Stomach (tissue), 9 donors: ENCODE data around the gene RAB1B. TPM values are rescaled to one million over a fixed set of nuclear protein-coding genes. Genes with fewer than 3 reads are reported as not detected.
"Not testable (repeated sequence)": the region's sequence is repeated elsewhere in the genome, so short reads cannot be mapped to it uniquely, and the experiment has no call there.

Experiments
- DNase-seq, 2 donors: peaks; one replicate each; pipeline versions ENCODE4 v3.0.0 to v3.0.0-alpha.2; 2013 to 2019
- H3K27ac ChIP-seq, 5 donors: fragments of 200-600 bp in 4 of 5; sonication (generic) in 4 of 5; one replicate each; pipeline ENCODE4 v1.5.1; 2013 to 2019; ENCODE audit warnings: mild to moderate bottlenecking in 1 of 5, moderate library complexity in 1 of 5
- H3K27me3 ChIP-seq, 3 donors: fragments of 200-600 bp; sonication (generic); one replicate each; pipeline ENCODE4 v1.5.1; 2017 to 2019; ENCODE audit warnings: mixed run types in 1 of 3
- H3K36me3 ChIP-seq, 4 donors: fragments of 200-600 bp; sonication (generic); 1 replicate in 3 of 4; 2 replicates in 1 of 4; pipeline ENCODE4 v1.5.1; 2016 to 2019
- H3K4me1 ChIP-seq, 4 donors: fragments of 200-600 bp; sonication (generic); one replicate each; pipeline ENCODE4 v1.5.1; 2016 to 2019
- H3K4me3 ChIP-seq, 4 donors: fragments of 200-600 bp; sonication (generic) in 3 of 4; one replicate each; pipeline ENCODE4 v1.5.1; 2016 to 2019; ENCODE audit warnings: mild to moderate bottlenecking in 1 of 4
- H3K9me3 ChIP-seq, 4 donors: fragments of 200-600 bp; sonication (generic); one replicate each; pipeline ENCODE4 v1.5.1; 2016 to 2019
- CTCF ChIP-seq, 7 experiments: fragments of 450-650 bp in 4 of 7; fragments of 200-600 bp in 3 of 7; sonication (generic) in 3 of 7; IDR thresholded peaks; one replicate each; pipeline ENCODE4 v1.5.1; 2016 to 2019; ENCODE audit warnings: antibody characterized with exemption in 7 of 7, control low read depth in 2 of 7, mild to moderate bottlenecking in 1 of 7
- EP300 ChIP-seq: sonication (generic); formaldehyde crosslinking; IDR thresholded peaks from one replicate; pipeline ENCODE4 v1.6.1; 2017; ENCODE audit warnings: antibody characterized with exemption
- POLR2A ChIP-seq, 4 donors: fragments of 450-650 bp; IDR thresholded peaks; one replicate each; pipeline ENCODE4 v1.6.1; 2016; ENCODE audit warnings: antibody characterized with exemption in 4 of 4, control low read depth in 2 of 4, mild to moderate bottlenecking in 1 of 4, moderate library complexity in 1 of 4
- POLR2AphosphoS5 ChIP-seq, 3 donors: sonication (generic); formaldehyde crosslinking; IDR thresholded peaks; one replicate each; pipeline ENCODE4 v1.6.1; 2016; ENCODE audit warnings: antibody characterized with exemption in 3 of 3
- WGBS, 5 donors: extraction: QIAGEN DNeasy Blood & Tissue Kit in 3 of 5; methylation state at CpG; one replicate each; pipeline versions ENCODE4 v1.1.5 to v1.1.7; 2013 to 2018; 5-methylcytosine and 5-hydroxymethylcytosine counted together
- intact Hi-C: fragments of 100-400 bp; cut with DNase I; formaldehyde crosslinking; loops from one replicate; pipeline ENCODE4 v1.15.1; 2023; ENCODE audit warnings: low total_unique reads
- polyA plus RNA-seq, 3 donors: library from polyadenylated mRNA; stranded (reverse); fragments of 200-250 nt; gene quantifications; one replicate each; pipeline ENCODE4 v1.2.3, GENCODE V29; 2013
- total RNA-seq, 5 donors: library from RNA; depleted of rRNA; stranded (reverse); fragments of >200 nt; gene quantifications; one replicate each; pipeline versions ENCODE4 v1.1.0 to v1.2.3, GENCODE V29; 2014 to 2016
- donor health status: healthy with polysubstance abuse.
- donor health status: Bipolar disorder and iron deficiency.
- donor health status: healthy.

RAB1B gene
- total and polyA plus RNA-seq, 8 donors: 19.3 to 170 (median 82.3) TPM

DNA sequence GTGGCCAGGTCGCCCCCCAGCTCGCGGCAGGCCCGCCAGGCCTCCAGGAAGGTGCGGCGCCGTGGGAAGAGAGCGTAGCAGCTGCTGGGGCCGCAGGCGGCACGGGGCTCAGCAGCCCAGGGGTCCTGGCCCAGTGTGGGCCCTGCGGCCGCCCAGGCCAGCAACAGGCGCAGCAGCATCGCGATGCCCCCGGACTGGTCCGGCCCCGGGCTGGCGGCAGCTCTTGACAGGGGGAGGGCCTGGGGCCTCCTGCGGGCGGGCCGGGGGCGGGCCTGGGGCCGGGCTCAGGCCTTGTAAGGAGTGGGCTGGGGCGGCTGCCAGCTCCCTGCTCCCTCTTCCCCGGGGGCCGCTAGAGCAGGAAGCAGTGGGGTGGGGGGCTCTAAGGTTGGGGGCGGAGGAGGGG lies 48.4 kb downstream of the RAB1B start, which contains the start of gene CD248:
CD248 (minus strand) TSS at position 196 of the 403 bp plus-strand sequence; CDS start at position 179, 17 bp downstream.
- DNase-seq: peak in 1 of 2 donors; percentile 94
- Histone ChIP-seq H3K4me1 (peaks cover 45 to 64% (median 62%) of the 10 kb centered on the region in 4 donors), H3K4me3 (peak within 1 kb of the TSS; percentile 46 to 56 (median 52)), H3K27me3 (peaks cover 0 to 12% (median 0%) of the 10 kb centered on the region in 3 donors), H3K9me3 (no peaks in the 10 kb centered on the region), H3K36me3 (no peaks in the 10 kb centered on the region), H3K27ac (peak within 1 kb of the TSS; percentile 65 to 94 (median 84))
- 3 to 27% (median 21%) methylated on average over 8 to 29 of the region's 29 CpGs for WGBS, 5 donors
- TF ChIP-seq EP300 (no peak), POLR2AphosphoS5 (IDR thresholded peaks at IDR 0.05) (no peak), CTCF (IDR thresholded peaks at IDR 0.05) (no peak), POLR2A (IDR thresholded peaks at IDR 0.05) (no peak)
- intact Hi-C loops: loop anchor here (10.0 kb wide), 1 partner anchor 68 kb away; no protein-coding TSS in a partner anchor

DNA sequence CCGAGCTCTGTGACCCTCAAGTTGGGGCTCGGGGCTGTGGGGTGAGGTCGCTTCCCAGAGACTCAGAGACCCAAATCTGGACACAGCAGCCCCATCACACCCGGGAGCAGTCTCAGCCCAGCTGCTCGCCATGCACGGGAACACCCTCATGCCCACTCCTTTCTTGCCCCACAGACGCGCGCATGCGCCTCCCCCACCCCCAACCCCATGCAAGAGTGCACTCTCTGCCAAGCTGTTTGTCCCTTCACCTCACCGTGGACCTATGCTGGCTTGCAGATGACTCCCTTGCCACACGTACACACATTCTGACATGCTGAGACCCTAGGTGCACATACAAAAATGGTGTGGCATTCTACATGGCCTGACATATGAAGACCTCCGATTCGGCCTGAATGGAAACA lies 48.9 kb downstream of the RAB1B start:
- peaks cover 0 to 12% (median 0%) of the 10 kb centered on the region in 3 donors for H3K27me3 ChIP-seq
- H3K36me3 ChIP-seq: no peaks in the 10 kb centered on the region
- peak overlapping the region; percentile 65 to 94 (median 84) for H3K27ac ChIP-seq
- peak in 1 of 2 donors; percentile 81 for DNase-seq
- TF ChIP-seq POLR2AphosphoS5 (IDR thresholded peaks at IDR 0.05) (no peak), EP300 (no peak), POLR2A (IDR thresholded peaks at IDR 0.05) (no peak), CTCF (IDR thresholded peaks at IDR 0.05) (no peak)
- WGBS, 5 donors: 21 to 33% (median 29%) methylated on average over 11 to 14 of the region's 14 CpGs
- peak overlapping the region; percentile 46 to 56 (median 52) for H3K4me3 ChIP-seq
- no peaks in the 10 kb centered on the region for H3K9me3 ChIP-seq
- H3K4me1 ChIP-seq: peaks cover 45 to 63% (median 61%) of the 10 kb centered on the region in 4 donors
- intact Hi-C loops: loop anchor here (10.0 kb wide), 1 partner anchor 67 kb away; no protein-coding TSS in a partner anchor

GRCh38 chr11:66317723-66318599 lies 49.5 kb downstream of the RAB1B start:
- Histone ChIP-seq H3K4me3 (peak overlapping the region in 1 of 4 donors; percentile 56), H3K27me3 (peaks cover 0 to 12% (median 0%) of the 10 kb centered on the region in 3 donors), H3K4me1 (peaks cover 44 to 61% (median 58%) of the 10 kb centered on the region in 4 donors), H3K36me3 (no peaks in the 10 kb centered on the region), H3K9me3 (no peaks in the 10 kb centered on the region), H3K27ac (peak overlapping the region; percentile 65 to 94 (median 84))
- DNase-seq: peak; percentile 36 to 91
- TF ChIP-seq POLR2A (IDR thresholded peaks at IDR 0.05) (no peak), POLR2AphosphoS5 (IDR thresholded peaks at IDR 0.05) (peak in 2 of 3 donors; percentile 39 to 43)
- WGBS, 5 donors: 42 to 49% (median 43%) methylated on average over 13 to 16 of the region's 16 CpGs
- intact Hi-C loops: loop anchor here (10.0 kb wide), 1 partner anchor 67 kb away; no protein-coding TSS in a partner anchor

DNA sequence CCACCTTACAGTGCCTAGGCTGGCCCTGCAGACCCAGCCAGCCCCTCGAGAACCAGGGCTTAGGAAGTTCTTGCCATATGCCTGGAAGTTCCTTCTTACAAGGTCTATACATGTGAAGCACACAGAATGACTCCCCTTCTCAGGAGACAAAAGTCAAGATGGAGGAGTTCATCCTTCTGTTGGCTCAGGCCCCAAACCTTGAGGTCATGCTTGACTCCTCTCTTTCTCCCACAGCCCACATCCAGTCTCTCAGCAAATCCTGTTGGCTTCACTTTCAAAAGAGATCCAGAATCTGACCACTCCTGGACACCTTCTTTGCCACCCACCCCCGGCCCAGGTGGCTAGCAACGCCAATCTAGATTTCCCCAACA lies 50.1 kb downstream of the RAB1B start:
- WGBS, 5 donors: 66 to 84% (median 82%) methylated on average over 3 of the region's 3 CpGs
- H3K4me3 ChIP-seq: no peak overlapping the region
- peaks cover 38 to 55% (median 52%) of the 10 kb centered on the region in 4 donors for H3K4me1 ChIP-seq
- H3K27ac ChIP-seq: peak overlapping the region in 4 of 5 donors; percentile 84 to 94 (median 86)
- peak in 1 of 2 donors; percentile 60 for DNase-seq
- TF ChIP-seq EP300 (no peak), POLR2AphosphoS5 (IDR thresholded peaks at IDR 0.05) (no peak), CTCF (IDR thresholded peaks at IDR 0.05) (no peak), POLR2A (IDR thresholded peaks at IDR 0.05) (no peak)
- peaks cover 0 to 12% (median 0%) of the 10 kb centered on the region in 3 donors for H3K27me3 ChIP-seq
- no peaks in the 10 kb centered on the region for H3K36me3 ChIP-seq
- intact Hi-C loops: loop anchor here (10.0 kb wide), 1 partner anchor 66 kb away; no protein-coding TSS in a partner anchor
- no peaks in the 10 kb centered on the region for H3K9me3 ChIP-seq

DNA sequence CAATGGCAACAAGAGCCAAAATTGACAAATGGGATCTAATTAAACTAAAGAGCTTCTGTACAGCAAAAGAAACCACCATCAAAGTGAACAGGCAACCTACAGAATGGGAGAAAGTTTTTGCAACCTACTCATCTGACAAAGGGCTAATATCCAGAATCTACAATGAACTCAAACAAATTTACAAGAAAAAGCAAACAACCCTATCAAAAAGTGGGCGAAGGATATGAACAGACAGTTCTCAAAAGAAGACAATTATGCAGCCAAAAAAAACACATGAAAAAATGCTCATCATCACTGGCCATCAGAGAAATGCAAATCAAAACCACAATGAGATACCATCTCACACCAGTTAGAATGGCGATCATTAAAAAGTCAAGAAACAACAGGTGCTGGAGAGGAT lies 51.9 kb downstream of the RAB1B start:
- DNase-seq, H3K9me3 ChIP-seq, intact Hi-C loops, H3K36me3 ChIP-seq, H3K4me3 ChIP-seq, H3K27ac ChIP-seq: not testable (repeated sequence)
- Histone ChIP-seq H3K4me1 (peaks cover 33 to 38% (median 37%) of the 10 kb centered on the region in 4 donors), H3K27me3 (peaks cover 0 to 12% (median 0%) of the 10 kb centered on the region in 3 donors)
- 35 to 76% (median 69%) methylated on average over 1 to 2 of the region's 2 CpGs for WGBS, 5 donors

GRCh38 chr11:66320748-66321147 lies 52.3 kb downstream of the RAB1B start:
- H3K4me3 ChIP-seq, H3K36me3 ChIP-seq, DNase-seq, H3K27ac ChIP-seq, H3K9me3 ChIP-seq, intact Hi-C loops: not testable (repeated sequence)
- WGBS, 5 donors: 87 to 94% (median 91%) methylated on average over 6 of the region's 6 CpGs
- peaks cover 0 to 12% (median 0%) of the 10 kb centered on the region in 3 donors for H3K27me3 ChIP-seq
- peaks cover 32 to 36% (median 33%) of the 10 kb centered on the region in 4 donors for H3K4me1 ChIP-seq
